ENCODE results near the gene LSM14B. TPM values are rescaled to one million over a fixed set of nuclear protein-coding genes. Genes with fewer than 3 reads are reported as not detected.

The LSM14B gene
- total RNA-seq, 2 donors from 2014 or later = 38.6 to 38.8 TPM

DNA sequence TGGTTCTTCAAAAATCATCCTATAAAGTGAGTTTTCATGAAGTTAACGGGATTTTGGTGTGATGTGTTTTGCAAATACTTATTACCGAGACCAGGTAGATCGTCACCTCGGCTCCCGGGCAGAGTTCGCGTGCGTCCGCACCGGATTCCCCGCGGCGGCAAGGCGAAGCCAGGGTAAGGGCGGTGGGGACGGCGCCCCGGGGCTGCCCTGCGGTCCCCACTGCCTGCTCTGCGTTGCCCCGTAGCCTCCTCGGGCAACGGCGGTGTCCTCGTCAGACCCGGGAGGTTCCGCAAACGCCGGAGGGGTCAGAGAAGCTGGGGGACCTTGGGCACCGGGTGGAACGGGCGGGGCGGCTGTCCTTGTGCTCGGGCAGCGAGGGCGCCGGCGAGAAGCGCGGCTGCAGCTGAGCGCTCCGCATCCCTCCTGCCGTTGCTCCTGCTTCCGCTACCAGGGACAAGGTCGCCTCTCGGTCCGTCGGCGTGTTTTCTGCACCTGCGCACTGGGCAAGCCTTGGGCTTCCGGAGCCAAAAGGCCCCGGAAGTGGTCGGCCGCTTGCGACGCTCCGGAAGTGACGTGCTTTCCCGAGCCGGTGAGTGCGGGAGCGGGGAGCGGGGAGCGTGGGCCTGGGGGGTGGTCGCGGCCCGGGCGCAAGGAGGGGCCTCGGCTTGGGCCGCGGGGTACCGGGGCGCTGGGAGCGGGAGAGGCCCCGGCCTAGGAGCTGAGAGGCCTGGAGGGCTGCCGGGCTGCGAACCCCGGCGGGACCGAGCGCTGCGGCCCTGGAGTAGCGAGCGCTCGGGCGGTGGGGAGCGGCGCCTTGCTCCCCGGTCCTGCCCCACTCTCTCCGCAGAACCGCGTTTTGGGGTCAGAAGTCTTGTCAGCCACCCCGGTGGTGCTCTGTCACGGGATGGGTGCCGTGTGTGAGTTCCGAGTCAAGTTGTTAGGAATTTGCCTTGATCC lies 60.5 kb downstream of the LSM14B start, which contains the start of gene MTG2:
Gene MTG2, plus strand, starts transcription at position 560 of the 957 bp plus-strand sequence. CDS start 10,393 bp downstream, outside the sequence.
- Histone ChIP-seq H3K4me3 (peak within 1 kb of the TSS; percentile 98), H3K9ac (ENCODE audit: low read depth in 2 of 2, low read length in 2 of 2) (peak within 1 kb of the TSS; percentile 91 to 97), H3K36me3 (no peaks in the 10 kb centered on the region), H3K27ac (peak within 1 kb of the TSS; percentile 82), H3K9me3 (no peaks in the 10 kb centered on the region), H3K27me3 (no peaks in the 10 kb centered on the region), H3K4me1 (peaks cover 7% of the 10 kb centered on the region)
- peak; percentile 98 for DNase-seq
- TF ChIP-seq, protein P1, sequence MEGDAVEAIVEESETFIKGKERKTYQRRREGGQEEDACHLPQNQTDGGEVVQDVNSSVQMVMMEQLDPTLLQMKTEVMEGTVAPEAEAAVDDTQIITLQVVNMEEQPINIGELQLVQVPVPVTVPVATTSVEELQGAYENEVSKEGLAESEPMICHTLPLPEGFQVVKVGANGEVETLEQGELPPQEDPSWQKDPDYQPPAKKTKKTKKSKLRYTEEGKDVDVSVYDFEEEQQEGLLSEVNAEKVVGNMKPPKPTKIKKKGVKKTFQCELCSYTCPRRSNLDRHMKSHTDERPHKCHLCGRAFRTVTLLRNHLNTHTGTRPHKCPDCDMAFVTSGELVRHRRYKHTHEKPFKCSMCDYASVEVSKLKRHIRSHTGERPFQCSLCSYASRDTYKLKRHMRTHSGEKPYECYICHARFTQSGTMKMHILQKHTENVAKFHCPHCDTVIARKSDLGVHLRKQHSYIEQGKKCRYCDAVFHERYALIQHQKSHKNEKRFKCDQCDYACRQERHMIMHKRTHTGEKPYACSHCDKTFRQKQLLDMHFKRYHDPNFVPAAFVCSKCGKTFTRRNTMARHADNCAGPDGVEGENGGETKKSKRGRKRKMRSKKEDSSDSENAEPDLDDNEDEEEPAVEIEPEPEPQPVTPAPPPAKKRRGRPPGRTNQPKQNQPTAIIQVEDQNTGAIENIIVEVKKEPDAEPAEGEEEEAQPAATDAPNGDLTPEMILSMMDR (IDR thresholded peaks at IDR 0.05) = no peak
- intact Hi-C loops (cut with DNase I) = no loop called here

GRCh38 chr20:62183426-62184142 lies 61.3 kb downstream of the LSM14B start:
- intact Hi-C loops (cut with DNase I) = no loop called here
- Histone ChIP-seq H3K4me1 (peaks cover 7% of the 10 kb centered on the region), H3K4me3 (peak overlapping the region; percentile 98), H3K27me3 (no peaks in the 10 kb centered on the region), H3K9me3 (no peaks in the 10 kb centered on the region), H3K36me3 (no peaks in the 10 kb centered on the region), H3K27ac (peak overlapping the region; percentile 82), H3K9ac (ENCODE audit: low read depth in 2 of 2, low read length in 2 of 2) (peak overlapping the region; percentile 87 to 91)
- TF ChIP-seq, protein P1 (IDR thresholded peaks at IDR 0.05) = no peak
- no peak for DNase-seq

Other genes starting within 250 kb of the LSM14B start
- gene TAF4, start 56.6 kb upstream of the LSM14B start, total RNA-seq = 10 to 100 TPM; 17.4 to 27.3 TPM
- 100 to 1,000 TPM; 164 to 315 TPM for gene PSMA7, start 20.9 kb downstream of the LSM14B start, total RNA-seq
- gene SS18L1, start 21.3 kb downstream of the LSM14B start, total RNA-seq = 10 to 100 TPM; 10.1 to 17.7 TPM
- gene MTG2, start 60.6 kb downstream of the LSM14B start, total RNA-seq = 10 to 100 TPM; 30.4 to 46.7 TPM
- not detected for gene HRH3, start 97.8 kb downstream of the LSM14B start, total RNA-seq
- 100 to 1,000 TPM in 1 of 2 donors, 10 to 100 TPM in 1; 77.3 to 102 TPM for gene OSBPL2, start 116.0 kb downstream of the LSM14B start, total RNA-seq
- 100 to 1,000 TPM in 1 of 2 donors, 10 to 100 TPM in 1; 70.5 to 109 TPM for gene ADRM1, start 180.5 kb downstream of the LSM14B start, total RNA-seq
- gene LAMA5, start 244.8 kb downstream of the LSM14B start, total RNA-seq = 10 to 100 TPM; 32.5 to 35.5 TPM

Measured in colonic mucosa (tissue), 4 donors.